Neural cell (in vitro differentiated cells): ENCODE measurements around the gene SULT1C2.

Experiments
- EZH2 ChIP-seq: fragments of 200-600, 300-800 bp; shearing (Covaris generic), sonication (generic); IDR thresholded peaks from 2 replicates; pipeline ENCODE4 v1.6.1; 2014; ENCODE audit warnings: antibody characterized with exemption, low read length, borderline replicate concordance, mild to moderate bottlenecking; ENCODE audit not compliant: insufficient read depth, poor library complexity, severe bottlenecking
- POLR2AphosphoS5 ChIP-seq: IDR thresholded peaks from 2 replicates; pipeline ENCODE4 v1.6.1; 2012
- SMC3 ChIP-seq: fragments of 450-650 bp; conservative IDR thresholded peaks from 2 replicates; pipeline ENCODE4 v1.6.1; 2014; ENCODE audit warnings: antibody characterized with exemption, mild to moderate bottlenecking, moderate library complexity; ENCODE audit not compliant: poor library complexity

DNA sequence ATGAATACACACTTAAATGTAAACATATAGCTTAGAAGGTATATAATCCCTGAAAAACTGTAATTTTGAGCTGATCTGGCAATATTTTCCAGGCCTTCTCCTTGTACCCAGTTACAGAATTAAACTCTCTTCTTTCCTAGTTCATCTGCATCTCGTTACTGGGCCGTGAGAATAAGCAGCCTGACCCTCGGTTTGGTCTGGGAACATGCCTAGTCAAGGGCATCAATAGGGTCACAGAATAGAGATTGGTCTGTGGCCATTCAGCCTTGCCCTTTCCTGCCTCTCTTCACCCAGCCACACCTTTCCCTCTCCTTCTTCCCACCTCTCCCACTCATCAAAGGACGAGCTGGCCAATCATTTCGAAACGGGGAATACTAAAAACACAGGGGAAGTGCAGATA, 27.3 kb downstream of the SULT1C2 start:
- TF ChIP-seq EZH2 (no peak), SMC3 (no peak), POLR2AphosphoS5 (no peak)
